HG02884 (cell line): ENCODE results near the gene PSMA7.

Source experiments
- ATAC-seq: cut with Tn5 transposase; IDR thresholded peaks from one replicate; pipeline ENCODE4 v1.9.1; 2021; ENCODE audit warnings: mild to moderate bottlenecking, moderate library complexity; ENCODE audit not compliant: unreplicated experiment

The PSMA7 gene

GRCh38 chr20:62143081-62143956, at the start of gene PSMA7, which contains the start of gene SS18L1:
TSS of gene PSMA7 (minus strand) at chr20:62143394. CDS start at chr20:62143303, 91 bp downstream.
TSS of gene SS18L1 (plus strand) at chr20:62143769. CDS start at chr20:62143821, 52 bp downstream.
- ATAC-seq = peak; percentile 72

GRCh38 chr20:62192635-62193034, 49.4 kb upstream of the PSMA7 start:
- ATAC-seq = no peak

- ATAC-seq = no peak
Observed at GRCh38 chr20:62191781-62192559, 48.8 kb upstream of the PSMA7 start.

GRCh38 chr20:62190639-62191411, 47.6 kb upstream of the PSMA7 start:
- no peak for ATAC-seq

- ATAC-seq = no peak
Observed at GRCh38 chr20:62186887-62187866, 44.0 kb upstream of the PSMA7 start.

- ATAC-seq = no peak
Observed at GRCh38 chr20:62186096-62186426, 42.9 kb upstream of the PSMA7 start.

GRCh38 chr20:62183426-62184142, 40.4 kb upstream of the PSMA7 start:
- ATAC-seq = no peak

- peak; percentile 93 for ATAC-seq
Observed at GRCh38 chr20:62182469-62183425, 39.6 kb upstream of the PSMA7 start, which contains the start of gene MTG2. TSS of gene MTG2 (plus strand) at chr20:62183028. CDS start at chr20:62193421, 10,393 bp downstream.

GRCh38 chr20:62181808-62182207, 38.6 kb upstream of the PSMA7 start:
- no peak for ATAC-seq

- ATAC-seq = no peak
Observed at GRCh38 chr20:62179162-62179504, 35.9 kb upstream of the PSMA7 start.

- no peak for ATAC-seq
Observed at GRCh38 chr20:62178316-62179161, 35.3 kb upstream of the PSMA7 start.

GRCh38 chr20:62177307-62177706, 34.1 kb upstream of the PSMA7 start:
- no peak for ATAC-seq

GRCh38 chr20:62176866-62177265, 33.7 kb upstream of the PSMA7 start:
- no peak for ATAC-seq

GRCh38 chr20:62175711-62176110, 32.5 kb upstream of the PSMA7 start:
- no peak for ATAC-seq

- no peak for ATAC-seq
Observed at GRCh38 chr20:62174870-62175624, 31.9 kb upstream of the PSMA7 start.

GRCh38 chr20:62174021-62174804, 31.0 kb upstream of the PSMA7 start:
- no peak for ATAC-seq
